ENCODE measurements around the gene CHMP4B.

DNA sequence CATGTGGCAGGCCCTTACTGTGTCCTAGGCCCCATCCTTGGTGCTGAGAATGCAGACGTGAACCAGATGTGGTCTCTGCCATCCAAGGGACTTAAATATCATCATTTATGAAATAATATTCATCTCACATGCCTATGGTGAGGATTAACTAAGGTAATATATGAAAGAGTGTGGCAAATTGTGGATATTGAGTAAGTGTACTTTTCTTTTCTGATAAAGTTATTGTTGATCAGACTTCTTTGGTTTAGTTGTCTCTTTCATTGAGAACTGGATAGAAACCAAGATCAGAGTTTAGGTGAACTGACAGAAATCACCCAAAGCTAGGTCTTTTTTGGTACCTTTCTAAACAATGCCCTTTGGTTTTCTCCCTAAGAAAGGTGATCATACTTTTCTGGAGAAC, 5.0 kb downstream of the CHMP4B start:
- TF ChIP-seq, protein P1, sequence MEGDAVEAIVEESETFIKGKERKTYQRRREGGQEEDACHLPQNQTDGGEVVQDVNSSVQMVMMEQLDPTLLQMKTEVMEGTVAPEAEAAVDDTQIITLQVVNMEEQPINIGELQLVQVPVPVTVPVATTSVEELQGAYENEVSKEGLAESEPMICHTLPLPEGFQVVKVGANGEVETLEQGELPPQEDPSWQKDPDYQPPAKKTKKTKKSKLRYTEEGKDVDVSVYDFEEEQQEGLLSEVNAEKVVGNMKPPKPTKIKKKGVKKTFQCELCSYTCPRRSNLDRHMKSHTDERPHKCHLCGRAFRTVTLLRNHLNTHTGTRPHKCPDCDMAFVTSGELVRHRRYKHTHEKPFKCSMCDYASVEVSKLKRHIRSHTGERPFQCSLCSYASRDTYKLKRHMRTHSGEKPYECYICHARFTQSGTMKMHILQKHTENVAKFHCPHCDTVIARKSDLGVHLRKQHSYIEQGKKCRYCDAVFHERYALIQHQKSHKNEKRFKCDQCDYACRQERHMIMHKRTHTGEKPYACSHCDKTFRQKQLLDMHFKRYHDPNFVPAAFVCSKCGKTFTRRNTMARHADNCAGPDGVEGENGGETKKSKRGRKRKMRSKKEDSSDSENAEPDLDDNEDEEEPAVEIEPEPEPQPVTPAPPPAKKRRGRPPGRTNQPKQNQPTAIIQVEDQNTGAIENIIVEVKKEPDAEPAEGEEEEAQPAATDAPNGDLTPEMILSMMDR (conservative IDR thresholded peaks at IDR 0.05), result no peak
- no peak for TF ChIP-seq ZFX (IDR thresholded peaks at IDR 0.05)
